ENCODE results near the gene IRS4.

The IRS4 gene

GRCh38 chrX:108731153-108731552, 5.2 kb downstream of the IRS4 start:
- WGBS (ENCODE audit: insufficient coverage, insufficient read length) = no CpG with 5 or more reads among the region's 2 CpGs
- peaks cover 4% of the 10 kb centered on the region; the same call in 1 of the 2 replicates for H3K27me3 ChIP-seq (ENCODE audit: control insufficient read depth, insufficient read depth, low read length)

GRCh38 chrX:108726748-108727147, 9.6 kb downstream of the IRS4 start:
- Histone ChIP-seq H3K36me3 (ENCODE audit: control insufficient read depth, insufficient read depth, low read length) (no peaks in the 10 kb centered on the region), H3K9me3 (ENCODE audit: control insufficient read depth, insufficient read depth, low read length) (no peaks in the 10 kb centered on the region), H3K4me1 (ENCODE audit: control insufficient read depth, insufficient read depth, low read length) (no peaks in the 10 kb centered on the region), H3K27me3 (ENCODE audit: control insufficient read depth, insufficient read depth, low read length) (no peaks in the 10 kb centered on the region), H3K4me3 (ENCODE audit: low read length) (no peak overlapping the region), H3K27ac (ENCODE audit: low read length) (no peak overlapping the region)
- DNase-seq (ENCODE audit: low read depth, low spot score) = no peak
- WGBS (ENCODE audit: insufficient coverage, insufficient read length) = no CpG with 5 or more reads among the region's 3 CpGs

More at GRCh38 chrX:108731153-108731552, 5.2 kb downstream of the IRS4 start:
- no peak overlapping the region for H3K27ac ChIP-seq (ENCODE audit: low read length)
- H3K4me1 ChIP-seq (ENCODE audit: control insufficient read depth, insufficient read depth, low read length) = peaks cover 2% of the 10 kb centered on the region; the same call in 1 of the 2 replicates
- no peaks in the 10 kb centered on the region for H3K9me3 ChIP-seq (ENCODE audit: control insufficient read depth, insufficient read depth, low read length)
- no peak overlapping the region; the same call in 1 of the 2 replicates for H3K4me3 ChIP-seq (ENCODE audit: low read length)
- DNase-seq (ENCODE audit: low read depth, low spot score) = no peak
- H3K36me3 ChIP-seq (ENCODE audit: control insufficient read depth, insufficient read depth, low read length) = no peaks in the 10 kb centered on the region

- Histone ChIP-seq H3K4me3 (ENCODE audit: low read length) (no peak overlapping the region), H3K27me3 (ENCODE audit: control insufficient read depth, insufficient read depth, low read length) (no peaks in the 10 kb centered on the region), H3K27ac (ENCODE audit: low read length) (no peak overlapping the region), H3K9me3 (ENCODE audit: control insufficient read depth, insufficient read depth, low read length) (no peaks in the 10 kb centered on the region), H3K36me3 (ENCODE audit: control insufficient read depth, insufficient read depth, low read length) (no peaks in the 10 kb centered on the region), H3K4me1 (ENCODE audit: control insufficient read depth, insufficient read depth, low read length) (peaks cover 1% of the 10 kb centered on the region; the same call in 1 of the 2 replicates)
- DNase-seq (ENCODE audit: low read depth, low spot score) = no peak
- no CpG with 5 or more reads among the region's 2 CpGs for WGBS (ENCODE audit: insufficient coverage, insufficient read length)
These were observed 13.8 kb downstream of the IRS4 start for GRCh38 chrX:108722561-108722960.

- Histone ChIP-seq H3K4me1 (ENCODE audit: control insufficient read depth, insufficient read depth, low read length) (peaks cover 1% of the 10 kb centered on the region; the same call in 1 of the 2 replicates), H3K36me3 (ENCODE audit: control insufficient read depth, insufficient read depth, low read length) (no peaks in the 10 kb centered on the region), H3K27me3 (ENCODE audit: control insufficient read depth, insufficient read depth, low read length) (no peaks in the 10 kb centered on the region), H3K4me3 (ENCODE audit: low read length) (no peak overlapping the region), H3K27ac (ENCODE audit: low read length) (no peak overlapping the region), H3K9me3 (ENCODE audit: control insufficient read depth, insufficient read depth, low read length) (no peaks in the 10 kb centered on the region)
- no CpG with 5 or more reads among the region's 1 CpG for WGBS (ENCODE audit: insufficient coverage, insufficient read length)
- DNase-seq (ENCODE audit: low read depth, low spot score) = no peak
These were observed 23.5 kb downstream of the IRS4 start for GRCh38 chrX:108712886-108713285.

GRCh38 chrX:108704839-108705238, 31.5 kb downstream of the IRS4 start:
- no peak overlapping the region for H3K4me3 ChIP-seq (ENCODE audit: low read length)
- no peaks in the 10 kb centered on the region for H3K9me3 ChIP-seq (ENCODE audit: control insufficient read depth, insufficient read depth, low read length)
- WGBS (ENCODE audit: insufficient coverage, insufficient read length) = no CpG with 5 or more reads among the region's 2 CpGs
- no peak overlapping the region for H3K27ac ChIP-seq (ENCODE audit: low read length)
- no peaks in the 10 kb centered on the region for H3K36me3 ChIP-seq (ENCODE audit: control insufficient read depth, insufficient read depth, low read length)
- H3K4me1 ChIP-seq (ENCODE audit: control insufficient read depth, insufficient read depth, low read length) = no peaks in the 10 kb centered on the region
- no peaks in the 10 kb centered on the region for H3K27me3 ChIP-seq (ENCODE audit: control insufficient read depth, insufficient read depth, low read length)
- no peak for DNase-seq (ENCODE audit: low read depth, low spot score)

- DNase-seq (ENCODE audit: low read depth, low spot score) = no peak
- no CpG with 5 or more reads among the region's 1 CpG for WGBS (ENCODE audit: insufficient coverage, insufficient read length)
- H3K27me3 ChIP-seq (ENCODE audit: control insufficient read depth, insufficient read depth, low read length) = no peaks in the 10 kb centered on the region
- H3K27ac ChIP-seq (ENCODE audit: low read length) = no peak overlapping the region
- H3K4me1 ChIP-seq (ENCODE audit: control insufficient read depth, insufficient read depth, low read length) = no peaks in the 10 kb centered on the region
- no peak overlapping the region for H3K4me3 ChIP-seq (ENCODE audit: low read length)
- H3K9me3 ChIP-seq (ENCODE audit: control insufficient read depth, insufficient read depth, low read length) = no peaks in the 10 kb centered on the region
- no peaks in the 10 kb centered on the region for H3K36me3 ChIP-seq (ENCODE audit: control insufficient read depth, insufficient read depth, low read length)
These were observed 33.8 kb downstream of the IRS4 start for GRCh38 chrX:108702530-108702929.

- H3K27me3 ChIP-seq (ENCODE audit: control insufficient read depth, insufficient read depth, low read length) = no peaks in the 10 kb centered on the region
- H3K4me1 ChIP-seq (ENCODE audit: control insufficient read depth, insufficient read depth, low read length) = no peaks in the 10 kb centered on the region
- H3K4me3 ChIP-seq (ENCODE audit: low read length) = no peak overlapping the region
- no peak overlapping the region for H3K27ac ChIP-seq (ENCODE audit: low read length)
- no peaks in the 10 kb centered on the region for H3K36me3 ChIP-seq (ENCODE audit: control insufficient read depth, insufficient read depth, low read length)
- no peak for DNase-seq (ENCODE audit: low read depth, low spot score)
- no CpG with 5 or more reads among the region's 2 CpGs for WGBS (ENCODE audit: insufficient coverage, insufficient read length)
- no peaks in the 10 kb centered on the region for H3K9me3 ChIP-seq (ENCODE audit: control insufficient read depth, insufficient read depth, low read length)
These were observed 34.7 kb downstream of the IRS4 start for GRCh38 chrX:108701633-108702032.

GRCh38 chrX:108699368-108699767, 37.0 kb downstream of the IRS4 start:
- WGBS (ENCODE audit: insufficient coverage, insufficient read length) = no CpG with 5 or more reads among the region's 1 CpG
- H3K27me3 ChIP-seq (ENCODE audit: control insufficient read depth, insufficient read depth, low read length) = no peaks in the 10 kb centered on the region

GRCh38 chrX:108696690-108697089, 39.7 kb downstream of the IRS4 start:
- H3K4me3 ChIP-seq (ENCODE audit: low read length) = no peak overlapping the region
- H3K27me3 ChIP-seq (ENCODE audit: control insufficient read depth, insufficient read depth, low read length) = no peaks in the 10 kb centered on the region
- no peak for DNase-seq (ENCODE audit: low read depth, low spot score)
- H3K27ac ChIP-seq (ENCODE audit: low read length) = no peak overlapping the region
- no peaks in the 10 kb centered on the region for H3K9me3 ChIP-seq (ENCODE audit: control insufficient read depth, insufficient read depth, low read length)
- no peaks in the 10 kb centered on the region for H3K4me1 ChIP-seq (ENCODE audit: control insufficient read depth, insufficient read depth, low read length)
- no peaks in the 10 kb centered on the region for H3K36me3 ChIP-seq (ENCODE audit: control insufficient read depth, insufficient read depth, low read length)
- WGBS (ENCODE audit: insufficient coverage, insufficient read length) = no CpG with 5 or more reads among the region's 3 CpGs

More at GRCh38 chrX:108699368-108699767, 37.0 kb downstream of the IRS4 start:
- peak; percentile 2 for DNase-seq (ENCODE audit: low read depth, low spot score)
- Histone ChIP-seq H3K36me3 (ENCODE audit: control insufficient read depth, insufficient read depth, low read length) (no peaks in the 10 kb centered on the region), H3K4me1 (ENCODE audit: control insufficient read depth, insufficient read depth, low read length) (no peaks in the 10 kb centered on the region), H3K27ac (ENCODE audit: low read length) (no peak overlapping the region), H3K9me3 (ENCODE audit: control insufficient read depth, insufficient read depth, low read length) (no peaks in the 10 kb centered on the region), H3K4me3 (ENCODE audit: low read length) (no peak overlapping the region)

All from iPS DF 6.9 (cell line).